Measurements from ENCODE around the gene ESRRG. TPM values are rescaled to one million over a fixed set of nuclear protein-coding genes. Genes with fewer than 3 reads are reported as not detected.

ESRRG gene
- total and polyA plus RNA-seq, 2 donors (not counting 1 experiment from before 2014, with no cell fraction given) = 0.06 TPM; not detected in 1

- Histone ChIP-seq H3K4me1 (ENCODE audit: control insufficient read depth in 2 of 2, insufficient read depth in 2 of 2, low read length in 2 of 2) (no peaks in the 10 kb centered on the region), H2AFZ (ENCODE audit: insufficient read depth, low read depth, low read length, poor library complexity, severe bottlenecking) (no peak overlapping the region), H3K36me3 (replicated peaks in 1 of 2; ENCODE audit: control extremely low read depth in 1 of 2, control insufficient read depth in 1 of 2, extremely low read depth in 1 of 2, insufficient read depth in 2 of 2, low read length in 1 of 2) (no peaks in the 10 kb centered on the region), H3K27ac (ENCODE audit: low read length in 2 of 2) (no peak overlapping the region), H3K4me2 (replicated peaks; ENCODE audit: low read depth, low read length, poor library complexity, severe bottlenecking) (no peak overlapping the region), H3K9ac (ENCODE audit: low read length) (no peak overlapping the region), H3K4me3 (ENCODE audit: control extremely low read depth in 1 of 5, extremely low read depth in 1 of 5, insufficient read depth in 1 of 5, low read depth in 2 of 5, low read length in 4 of 5) (no peak overlapping the region), H4K20me1 (ENCODE audit: control insufficient read depth, insufficient read depth, low read length, poor library complexity, severe bottlenecking) (no peaks in the 10 kb centered on the region), H3K79me2 (ENCODE audit: control insufficient read depth, insufficient read depth, low read length) (no peaks in the 10 kb centered on the region), H3K27me3 (replicated peaks in 1 of 4; ENCODE audit: control extremely low read depth in 1 of 4, control insufficient read depth in 3 of 4, insufficient read depth in 4 of 4, low read length in 3 of 4) (no peaks in the 10 kb centered on the region), H3K9me3 (ENCODE audit: control extremely low read depth in 1 of 3, control insufficient read depth in 2 of 3, insufficient read depth in 1 of 3, low read length in 2 of 3) (no peaks in the 10 kb centered on the region)
- Mint-ChIP-seq H3K27me3 (no peaks in the 10 kb centered on the region), H3K4me1 (no peaks in the 10 kb centered on the region), H3K27ac (no peak overlapping the region), H3K4me3 (no peak overlapping the region), H3K9me3 (ENCODE audit: insufficient read depth) (no peaks in the 10 kb centered on the region)
- POLR2A ChIA-PET = no interaction called here
- TF ChIP-seq, protein P1, sequence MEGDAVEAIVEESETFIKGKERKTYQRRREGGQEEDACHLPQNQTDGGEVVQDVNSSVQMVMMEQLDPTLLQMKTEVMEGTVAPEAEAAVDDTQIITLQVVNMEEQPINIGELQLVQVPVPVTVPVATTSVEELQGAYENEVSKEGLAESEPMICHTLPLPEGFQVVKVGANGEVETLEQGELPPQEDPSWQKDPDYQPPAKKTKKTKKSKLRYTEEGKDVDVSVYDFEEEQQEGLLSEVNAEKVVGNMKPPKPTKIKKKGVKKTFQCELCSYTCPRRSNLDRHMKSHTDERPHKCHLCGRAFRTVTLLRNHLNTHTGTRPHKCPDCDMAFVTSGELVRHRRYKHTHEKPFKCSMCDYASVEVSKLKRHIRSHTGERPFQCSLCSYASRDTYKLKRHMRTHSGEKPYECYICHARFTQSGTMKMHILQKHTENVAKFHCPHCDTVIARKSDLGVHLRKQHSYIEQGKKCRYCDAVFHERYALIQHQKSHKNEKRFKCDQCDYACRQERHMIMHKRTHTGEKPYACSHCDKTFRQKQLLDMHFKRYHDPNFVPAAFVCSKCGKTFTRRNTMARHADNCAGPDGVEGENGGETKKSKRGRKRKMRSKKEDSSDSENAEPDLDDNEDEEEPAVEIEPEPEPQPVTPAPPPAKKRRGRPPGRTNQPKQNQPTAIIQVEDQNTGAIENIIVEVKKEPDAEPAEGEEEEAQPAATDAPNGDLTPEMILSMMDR (IDR thresholded peaks at IDR 0.05) = no peak
- TF ChIP-seq EZH2 (IDR thresholded peaks at IDR 0.05; ENCODE audit: borderline replicate concordance, insufficient read depth, low read depth, low read length, poor library complexity, severe bottlenecking) = no peak
- DNase-seq = no peak
- no CpG with 5 or more reads among the region's 1 CpG for WGBS (ENCODE audit: insufficient coverage)
- CTCF ChIA-PET = no interaction called here
- ATAC-seq (ENCODE audit: low read depth) = no peak
- intact Hi-C loops (cut with micrococcal nuclease) = no loop called here
Measured at GRCh38 chr1:216464489-216464888, 258.7 kb downstream of the ESRRG start.

DNA sequence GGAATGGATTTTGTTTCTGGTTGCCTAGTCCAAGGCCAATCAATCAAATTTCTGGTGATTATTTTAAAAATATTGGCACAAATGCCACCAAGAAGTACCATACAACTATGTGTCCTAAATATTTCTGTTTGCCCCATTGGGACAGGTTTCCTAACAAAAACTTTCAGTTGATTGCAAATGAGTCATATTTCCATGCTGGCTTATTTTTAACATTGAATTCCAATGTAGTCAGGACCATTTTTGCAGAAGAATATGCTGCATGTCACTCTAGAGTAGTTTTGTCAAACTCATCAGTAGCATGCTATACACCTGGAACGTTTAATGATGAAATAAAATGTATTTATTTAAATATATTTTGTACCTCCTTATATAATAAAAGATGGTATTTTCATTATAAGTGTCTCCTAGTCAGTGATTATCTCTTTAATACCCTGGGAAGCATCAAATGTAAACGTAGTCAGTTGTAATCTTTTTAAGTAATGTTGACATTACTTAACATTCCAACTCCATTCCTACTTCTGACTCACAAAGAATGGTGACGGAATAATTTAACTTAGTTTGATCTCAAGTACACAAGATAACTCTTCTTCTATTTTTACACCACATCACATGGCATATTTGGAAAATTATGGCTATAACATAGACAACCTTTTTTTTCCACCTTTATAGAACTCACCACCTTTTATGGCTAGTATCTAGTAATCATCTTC, 261.0 kb downstream of the ESRRG start:
- H3K27ac ChIP-seq (ENCODE audit: low read length in 2 of 2) = no peak overlapping the region
- DNase-seq (no peak), ATAC-seq (ENCODE audit: low read depth) (no peak)
- H3K4me3 Mint-ChIP-seq = no peak overlapping the region
- no peaks in the 10 kb centered on the region for H3K27me3 ChIP-seq (replicated peaks in 1 of 4; ENCODE audit: control extremely low read depth in 1 of 4, control insufficient read depth in 3 of 4, insufficient read depth in 4 of 4, low read length in 3 of 4)
- no peaks in the 10 kb centered on the region for H3K4me1 ChIP-seq (ENCODE audit: control insufficient read depth in 2 of 2, insufficient read depth in 2 of 2, low read length in 2 of 2)
- POLR2A ChIA-PET = no interaction called here
- no peak overlapping the region for H2AFZ ChIP-seq (ENCODE audit: insufficient read depth, low read depth, low read length, poor library complexity, severe bottlenecking)
- TF ChIP-seq, protein P1 (IDR thresholded peaks at IDR 0.05) = no peak
- TF ChIP-seq EZH2 (IDR thresholded peaks at IDR 0.05; ENCODE audit: borderline replicate concordance, insufficient read depth, low read depth, low read length, poor library complexity, severe bottlenecking) = no peak
- no peak overlapping the region for H3K4me2 ChIP-seq (replicated peaks; ENCODE audit: low read depth, low read length, poor library complexity, severe bottlenecking)
- H4K20me1 ChIP-seq (ENCODE audit: control insufficient read depth, insufficient read depth, low read length, poor library complexity, severe bottlenecking) = no peaks in the 10 kb centered on the region
- intact Hi-C loops (cut with micrococcal nuclease) = no loop called here
- WGBS (ENCODE audit: insufficient coverage) = no CpG with 5 or more reads among the region's 3 CpGs
- no peaks in the 10 kb centered on the region for H3K4me1 Mint-ChIP-seq
- H3K27me3 Mint-ChIP-seq = no peaks in the 10 kb centered on the region
- H3K9me3 ChIP-seq (ENCODE audit: control extremely low read depth in 1 of 3, control insufficient read depth in 2 of 3, insufficient read depth in 1 of 3, low read length in 2 of 3) = no peaks in the 10 kb centered on the region
- CTCF ChIA-PET = no interaction called here
- no peaks in the 10 kb centered on the region for H3K36me3 ChIP-seq (replicated peaks in 1 of 2; ENCODE audit: control extremely low read depth in 1 of 2, control insufficient read depth in 1 of 2, extremely low read depth in 1 of 2, insufficient read depth in 2 of 2, low read length in 1 of 2)
- no peak overlapping the region for H3K9ac ChIP-seq (ENCODE audit: low read length)
- no peaks in the 10 kb centered on the region for H3K9me3 Mint-ChIP-seq (ENCODE audit: insufficient read depth)
- H3K79me2 ChIP-seq (ENCODE audit: control insufficient read depth, insufficient read depth, low read length) = no peaks in the 10 kb centered on the region
- no peak overlapping the region for H3K4me3 ChIP-seq (ENCODE audit: control extremely low read depth in 1 of 5, extremely low read depth in 1 of 5, insufficient read depth in 1 of 5, low read depth in 2 of 5, low read length in 4 of 5)
- no peak overlapping the region for H3K27ac Mint-ChIP-seq
